Upper lobe of left lung (tissue), 6 donors: ENCODE measurements around the gene IL23R. TPM values are rescaled to one million over a fixed set of nuclear protein-coding genes. Genes with fewer than 3 reads are reported as not detected.

ENCODE experiments used
- ATAC-seq, 2 donors: fragments of 200-7000 bp; cut with Tn5 transposase; one replicate each; pipeline ENCODE4 v1.9.1; 2022; ENCODE audit warnings: mild to moderate bottlenecking in 2 of 2, moderate library complexity in 2 of 2; ENCODE audit not compliant: low FRiP score in 2 of 2
- DNase-seq, 2 donors: peaks; one replicate each; pipeline ENCODE4 v3.0.0-alpha.2; 2019 to 2020
- H3K27ac ChIP-seq, 4 donors: fragments of 200-600 bp; sonication (generic); one replicate each; pipeline ENCODE4 v1.5.1; 2016 to 2019
- H3K27me3 ChIP-seq, 4 donors: fragments of 200-600 bp; sonication (generic); one replicate each; pipeline ENCODE4 v1.5.1; 2017 to 2019
- H3K36me3 ChIP-seq, 4 donors: fragments of 200-600 bp; sonication (generic); one replicate each; pipeline ENCODE4 v1.5.1; 2016 to 2019
- H3K4me1 ChIP-seq, 4 donors: fragments of 200-600 bp; sonication (generic); one replicate each; pipeline ENCODE4 v1.5.1; 2018 to 2019
- H3K4me3 ChIP-seq, 4 donors: fragments of 200-600 bp; sonication (generic); one replicate each; pipeline ENCODE4 v1.5.1; 2017 to 2019; ENCODE audit warnings: mild to moderate bottlenecking in 2 of 4, moderate library complexity in 1 of 4
- H3K9me3 ChIP-seq, 4 donors: fragments of 200-600 bp; sonication (generic); one replicate each; pipeline ENCODE4 v1.5.1; 2018 to 2019
- EP300 ChIP-seq, 4 donors: sonication (generic); formaldehyde crosslinking; IDR thresholded peaks; one replicate each; pipeline ENCODE4 v1.5.1; 2017; ENCODE audit warnings: antibody characterized with exemption in 4 of 4, control low read depth in 2 of 4
- POLR2A ChIP-seq, 4 donors: fragments of 450-650 bp; IDR thresholded peaks; one replicate each; pipeline ENCODE4 v1.5.1; 2016 to 2017; ENCODE audit warnings: antibody characterized with exemption in 4 of 4, mild to moderate bottlenecking in 2 of 4
- POLR2AphosphoS5 ChIP-seq, 2 donors: sonication (generic); formaldehyde crosslinking; IDR thresholded peaks; one replicate each; pipeline ENCODE4 v1.5.1; 2017; ENCODE audit warnings: antibody characterized with exemption in 2 of 2
- WGBS, 2 donors: methylation state at CpG; one replicate each; pipeline ENCODE4 v1.1.5; 2017 to 2018; 5-methylcytosine and 5-hydroxymethylcytosine counted together
- total RNA-seq, 6 donors: library from RNA; depleted of rRNA in 4 of 6; stranded (reverse); fragments of >200 nt in 4 of 6; gene quantifications; one replicate each; pipeline versions ENCODE4 v1.1.0 to v1.2.1, GENCODE V29; 2016 to 2021
- TF ChIP-seq, protein P1 (sequence below), 6 experiments: fragments of 450-650 bp in 4 of 6; fragments of 200-600 bp in 2 of 6; sonication (generic) in 2 of 6; IDR thresholded peaks; one replicate each; pipeline ENCODE4 v1.5.1; 2016 to 2019; ENCODE audit warnings: antibody characterized with exemption in 6 of 6
- donor health status: DM: no; HTN: no; CAD: no; lungs with moderate emphysema.
- donor health status: DM: no; HTN: yes; CAD: no; lungs with severe emphysema.

IL23R gene
- total RNA-seq, 6 donors from 2014 or later, result 0.29 to 0.79 (median 0.37) TPM; not detected in 2

GRCh38 chr1:67230539-67230938 is 64.3 kb downstream of the IL23R start:
- ATAC-seq, result no peak

GRCh38 chr1:67236277-67236676 is 70.0 kb downstream of the IL23R start:
- Histone ChIP-seq H3K4me1 (no peaks in the 10 kb centered on the region), H3K27ac (no peak overlapping the region), H3K36me3 (no peaks in the 10 kb centered on the region), H3K9me3 (no peaks in the 10 kb centered on the region), H3K27me3 (no peaks in the 10 kb centered on the region), H3K4me3 (no peak overlapping the region)
- no peak for ATAC-seq
- DNase-seq, result no peak
- no peak for TF ChIP-seq POLR2AphosphoS5 (IDR thresholded peaks at IDR 0.05)
- TF ChIP-seq POLR2A (IDR thresholded peaks at IDR 0.05), result no peak
- TF ChIP-seq, protein P1, sequence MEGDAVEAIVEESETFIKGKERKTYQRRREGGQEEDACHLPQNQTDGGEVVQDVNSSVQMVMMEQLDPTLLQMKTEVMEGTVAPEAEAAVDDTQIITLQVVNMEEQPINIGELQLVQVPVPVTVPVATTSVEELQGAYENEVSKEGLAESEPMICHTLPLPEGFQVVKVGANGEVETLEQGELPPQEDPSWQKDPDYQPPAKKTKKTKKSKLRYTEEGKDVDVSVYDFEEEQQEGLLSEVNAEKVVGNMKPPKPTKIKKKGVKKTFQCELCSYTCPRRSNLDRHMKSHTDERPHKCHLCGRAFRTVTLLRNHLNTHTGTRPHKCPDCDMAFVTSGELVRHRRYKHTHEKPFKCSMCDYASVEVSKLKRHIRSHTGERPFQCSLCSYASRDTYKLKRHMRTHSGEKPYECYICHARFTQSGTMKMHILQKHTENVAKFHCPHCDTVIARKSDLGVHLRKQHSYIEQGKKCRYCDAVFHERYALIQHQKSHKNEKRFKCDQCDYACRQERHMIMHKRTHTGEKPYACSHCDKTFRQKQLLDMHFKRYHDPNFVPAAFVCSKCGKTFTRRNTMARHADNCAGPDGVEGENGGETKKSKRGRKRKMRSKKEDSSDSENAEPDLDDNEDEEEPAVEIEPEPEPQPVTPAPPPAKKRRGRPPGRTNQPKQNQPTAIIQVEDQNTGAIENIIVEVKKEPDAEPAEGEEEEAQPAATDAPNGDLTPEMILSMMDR (IDR thresholded peaks at IDR 0.05), result no peak
- no peak for TF ChIP-seq EP300 (IDR thresholded peaks at IDR 0.05)
- WGBS, 2 donors, result 50 to 57% methylated on average over 3 of the region's 3 CpGs

More at GRCh38 chr1:67230539-67230938, 64.3 kb downstream of the IL23R start:
- no peak for TF ChIP-seq EP300 (IDR thresholded peaks at IDR 0.05)
- no peak for TF ChIP-seq POLR2A (IDR thresholded peaks at IDR 0.05)
- no peak for TF ChIP-seq POLR2AphosphoS5 (IDR thresholded peaks at IDR 0.05)
- no peaks in the 10 kb centered on the region for H3K4me1 ChIP-seq
- H3K27me3 ChIP-seq, result no peaks in the 10 kb centered on the region
- H3K36me3 ChIP-seq, result no peaks in the 10 kb centered on the region
- H3K4me3 ChIP-seq, result no peak overlapping the region
- H3K27ac ChIP-seq, result no peak overlapping the region
- 62 to 76% methylated on average over 3 of the region's 3 CpGs for WGBS, 2 donors
- H3K9me3 ChIP-seq, result no peaks in the 10 kb centered on the region
- no peak for DNase-seq

DNA sequence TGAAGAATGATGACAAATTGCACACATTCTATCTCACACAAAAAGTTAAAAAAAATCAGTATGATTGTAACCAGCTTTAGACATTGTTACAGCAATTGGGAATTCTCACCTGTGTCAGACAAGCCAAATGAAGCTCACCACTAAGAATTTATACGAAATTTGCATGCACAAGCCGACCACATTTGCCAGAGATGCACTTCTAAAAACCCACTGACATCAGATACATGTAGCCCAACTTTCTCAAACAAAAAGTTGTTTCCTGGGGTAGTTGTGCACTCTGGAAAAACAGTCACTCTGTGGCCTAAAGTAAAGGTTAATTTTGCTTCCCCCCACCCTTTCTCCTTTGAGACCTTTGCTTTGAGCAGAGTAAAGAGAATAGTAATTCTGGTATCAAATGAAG is 73.5 kb downstream of the IL23R start:
- WGBS, 2 donors, result 38 to 64% methylated on average over 2 of the region's 2 CpGs
- TF ChIP-seq, protein P1 (IDR thresholded peaks at IDR 0.05), result no peak
- no peak for TF ChIP-seq POLR2A (IDR thresholded peaks at IDR 0.05)
- TF ChIP-seq POLR2AphosphoS5 (IDR thresholded peaks at IDR 0.05), result no peak
- no peak for TF ChIP-seq EP300 (IDR thresholded peaks at IDR 0.05)
- H3K4me3 ChIP-seq, result no peak overlapping the region
- ATAC-seq (no peak), DNase-seq (no peak)
- H3K36me3 ChIP-seq, result no peaks in the 10 kb centered on the region
- no peak overlapping the region for H3K27ac ChIP-seq
- H3K4me1 ChIP-seq, result no peaks in the 10 kb centered on the region
- no peaks in the 10 kb centered on the region for H3K9me3 ChIP-seq
- H3K27me3 ChIP-seq, result no peaks in the 10 kb centered on the region

- 55 to 80% methylated on average over 1 of the region's 1 CpG for WGBS, 2 donors
Measured at GRCh38 chr1:67241200-67241746, 75.0 kb downstream of the IL23R start.

GRCh38 chr1:67242016-67242415 is 75.8 kb downstream of the IL23R start:
- Histone ChIP-seq H3K27ac (no peak overlapping the region), H3K4me3 (no peak overlapping the region), H3K9me3 (no peaks in the 10 kb centered on the region), H3K27me3 (no peaks in the 10 kb centered on the region), H3K36me3 (no peaks in the 10 kb centered on the region), H3K4me1 (no peaks in the 10 kb centered on the region)
- ATAC-seq (no peak), DNase-seq (no peak)
- TF ChIP-seq POLR2A (IDR thresholded peaks at IDR 0.05) (no peak), POLR2AphosphoS5 (IDR thresholded peaks at IDR 0.05) (no peak), EP300 (IDR thresholded peaks at IDR 0.05) (no peak)
- TF ChIP-seq, protein P1 (IDR thresholded peaks at IDR 0.05), result no peak

More at GRCh38 chr1:67241200-67241746, 75.0 kb downstream of the IL23R start:
- no peaks in the 10 kb centered on the region for H3K36me3 ChIP-seq
- ATAC-seq (no peak), DNase-seq (no peak)
- H3K9me3 ChIP-seq, result no peaks in the 10 kb centered on the region
- H3K27me3 ChIP-seq, result no peaks in the 10 kb centered on the region
- no peaks in the 10 kb centered on the region for H3K4me1 ChIP-seq
- no peak for TF ChIP-seq POLR2A (IDR thresholded peaks at IDR 0.05)
- TF ChIP-seq EP300 (IDR thresholded peaks at IDR 0.05), result no peak
- no peak for TF ChIP-seq POLR2AphosphoS5 (IDR thresholded peaks at IDR 0.05)
- TF ChIP-seq, protein P1 (IDR thresholded peaks at IDR 0.05), result no peak
- H3K4me3 ChIP-seq, result no peak overlapping the region
- no peak overlapping the region for H3K27ac ChIP-seq
